ENCODE measurements around the gene SLC35E1.

DNA sequence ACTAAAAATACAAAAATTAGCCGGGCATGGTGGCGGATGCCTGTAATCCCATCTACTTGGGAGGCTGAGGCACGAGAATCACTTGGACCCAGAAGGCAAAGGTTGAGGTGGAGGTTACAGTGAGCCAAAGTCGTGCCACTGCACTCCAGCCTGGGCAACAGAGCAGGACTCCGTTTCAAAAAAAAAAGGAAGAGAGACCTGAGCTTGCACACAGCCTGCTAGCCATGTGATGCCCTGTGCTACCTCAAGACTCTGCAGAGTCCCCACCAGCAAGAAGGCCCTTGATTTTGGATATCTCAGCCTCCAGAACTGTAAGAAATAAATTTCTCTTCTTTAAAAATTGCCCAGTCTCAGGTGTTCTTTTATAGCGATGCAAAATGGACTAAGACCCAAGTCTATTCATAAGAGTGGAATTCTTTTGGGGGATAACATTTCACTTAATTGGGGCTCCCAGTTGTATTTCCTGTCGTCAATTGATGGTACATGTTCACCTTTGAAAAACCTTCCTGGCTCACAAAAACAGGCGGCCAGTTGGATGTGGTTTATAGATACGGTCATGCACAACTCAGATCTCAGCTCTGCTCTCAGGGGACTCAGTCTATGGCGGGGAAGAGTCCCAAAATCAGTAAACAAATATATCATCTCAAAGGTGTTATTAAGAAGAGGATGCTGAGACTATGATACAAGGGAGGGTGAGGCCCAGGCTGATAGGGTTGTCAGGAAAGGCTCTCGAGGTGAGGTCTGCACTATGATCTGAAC lies 27.6 kb downstream of the SLC35E1 start:
- TF ChIP-seq CHD1 (IDR thresholded peaks at IDR 0.05; ENCODE audit: low read depth, low read length) (no peak), MAFK (IDR thresholded peaks at IDR 0.05; ENCODE audit: low read depth, low read length) (no peak), RFX5 (IDR thresholded peaks at IDR 0.05; ENCODE audit: low read depth, low read length) (no peak), MAZ (IDR thresholded peaks at IDR 0.05; ENCODE audit: borderline replicate concordance, low read depth, low read length) (no peak), POLR2A (IDR thresholded peaks at IDR 0.05; ENCODE audit: low read depth, low read length) (no peak)
- TF ChIP-seq, protein P1, sequence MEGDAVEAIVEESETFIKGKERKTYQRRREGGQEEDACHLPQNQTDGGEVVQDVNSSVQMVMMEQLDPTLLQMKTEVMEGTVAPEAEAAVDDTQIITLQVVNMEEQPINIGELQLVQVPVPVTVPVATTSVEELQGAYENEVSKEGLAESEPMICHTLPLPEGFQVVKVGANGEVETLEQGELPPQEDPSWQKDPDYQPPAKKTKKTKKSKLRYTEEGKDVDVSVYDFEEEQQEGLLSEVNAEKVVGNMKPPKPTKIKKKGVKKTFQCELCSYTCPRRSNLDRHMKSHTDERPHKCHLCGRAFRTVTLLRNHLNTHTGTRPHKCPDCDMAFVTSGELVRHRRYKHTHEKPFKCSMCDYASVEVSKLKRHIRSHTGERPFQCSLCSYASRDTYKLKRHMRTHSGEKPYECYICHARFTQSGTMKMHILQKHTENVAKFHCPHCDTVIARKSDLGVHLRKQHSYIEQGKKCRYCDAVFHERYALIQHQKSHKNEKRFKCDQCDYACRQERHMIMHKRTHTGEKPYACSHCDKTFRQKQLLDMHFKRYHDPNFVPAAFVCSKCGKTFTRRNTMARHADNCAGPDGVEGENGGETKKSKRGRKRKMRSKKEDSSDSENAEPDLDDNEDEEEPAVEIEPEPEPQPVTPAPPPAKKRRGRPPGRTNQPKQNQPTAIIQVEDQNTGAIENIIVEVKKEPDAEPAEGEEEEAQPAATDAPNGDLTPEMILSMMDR (conservative IDR thresholded peaks at IDR 0.05; ENCODE audit: low read depth, low read length) = no peak

Data from IMR-90 (cell line).